ENCODE results near the gene GMPR.

The GMPR gene

GRCh38 chr6:16301511-16301910, 63.1 kb downstream of the GMPR start:
- Histone ChIP-seq H3K36me3 (ENCODE audit: control insufficient read depth, insufficient read depth, low read length) (no peaks in the 10 kb centered on the region), H3K9me3 (ENCODE audit: control insufficient read depth, insufficient read depth, low read depth, low read length) (no peaks in the 10 kb centered on the region), H3K4me1 (ENCODE audit: control insufficient read depth, insufficient read depth, low read length) (peaks cover 29% of the 10 kb centered on the region), H3K27ac (ENCODE audit: low read depth, low read length) (no peak overlapping the region), H3K27me3 (ENCODE audit: control insufficient read depth, insufficient read depth, low read length) (no peaks in the 10 kb centered on the region), H3K9ac (ENCODE audit: low read length) (no peak overlapping the region), H3K4me3 (ENCODE audit: low read depth, low read length) (no peak overlapping the region)

- H3K9me3 ChIP-seq (ENCODE audit: control insufficient read depth, insufficient read depth, low read depth, low read length), result no peaks in the 10 kb centered on the region
- H3K27ac ChIP-seq (ENCODE audit: low read depth, low read length), result no peak overlapping the region
- H3K27me3 ChIP-seq (ENCODE audit: control insufficient read depth, insufficient read depth, low read length), result no peaks in the 10 kb centered on the region
- H3K4me3 ChIP-seq (ENCODE audit: low read depth, low read length), result peak overlapping the region; percentile 3; the same call in 1 of the 2 replicates
- H3K9ac ChIP-seq (ENCODE audit: low read length), result peak overlapping the region; percentile 17
- no peaks in the 10 kb centered on the region for H3K36me3 ChIP-seq (ENCODE audit: control insufficient read depth, insufficient read depth, low read length)
- H3K4me1 ChIP-seq (ENCODE audit: control insufficient read depth, insufficient read depth, low read length), result peaks cover 32% of the 10 kb centered on the region
Observed at GRCh38 chr6:16302721-16303552, 64.5 kb downstream of the GMPR start.

- Histone ChIP-seq H3K4me1 (ENCODE audit: control insufficient read depth, insufficient read depth, low read length) (peaks cover 32% of the 10 kb centered on the region), H3K9ac (ENCODE audit: low read length) (no peak overlapping the region), H3K36me3 (ENCODE audit: control insufficient read depth, insufficient read depth, low read length) (no peaks in the 10 kb centered on the region), H3K27me3 (ENCODE audit: control insufficient read depth, insufficient read depth, low read length) (no peaks in the 10 kb centered on the region), H3K9me3 (ENCODE audit: control insufficient read depth, insufficient read depth, low read depth, low read length) (no peaks in the 10 kb centered on the region), H3K4me3 (ENCODE audit: low read depth, low read length) (no peak overlapping the region), H3K27ac (ENCODE audit: low read depth, low read length) (no peak overlapping the region)
Observed at GRCh38 chr6:16305246-16305725, 66.9 kb downstream of the GMPR start.

- no peaks in the 10 kb centered on the region for H3K27me3 ChIP-seq (ENCODE audit: control insufficient read depth, insufficient read depth, low read length)
- H3K9me3 ChIP-seq (ENCODE audit: control insufficient read depth, insufficient read depth, low read depth, low read length), result no peaks in the 10 kb centered on the region
- no peak overlapping the region for H3K4me3 ChIP-seq (ENCODE audit: low read depth, low read length)
- no peaks in the 10 kb centered on the region for H3K36me3 ChIP-seq (ENCODE audit: control insufficient read depth, insufficient read depth, low read length)
- H3K9ac ChIP-seq (ENCODE audit: low read length), result no peak overlapping the region
- H3K4me1 ChIP-seq (ENCODE audit: control insufficient read depth, insufficient read depth, low read length), result peaks cover 32% of the 10 kb centered on the region
- no peak overlapping the region for H3K27ac ChIP-seq (ENCODE audit: low read depth, low read length)
Observed at GRCh38 chr6:16305788-16306187, 67.4 kb downstream of the GMPR start.

GRCh38 chr6:16306334-16306733, 67.9 kb downstream of the GMPR start:
- Histone ChIP-seq H3K36me3 (ENCODE audit: control insufficient read depth, insufficient read depth, low read length) (no peaks in the 10 kb centered on the region), H3K4me3 (ENCODE audit: low read depth, low read length) (no peak overlapping the region), H3K27me3 (ENCODE audit: control insufficient read depth, insufficient read depth, low read length) (no peaks in the 10 kb centered on the region), H3K9ac (ENCODE audit: low read length) (no peak overlapping the region), H3K9me3 (ENCODE audit: control insufficient read depth, insufficient read depth, low read depth, low read length) (no peaks in the 10 kb centered on the region), H3K4me1 (ENCODE audit: control insufficient read depth, insufficient read depth, low read length) (peaks cover 32% of the 10 kb centered on the region), H3K27ac (ENCODE audit: low read depth, low read length) (no peak overlapping the region)

GRCh38 chr6:16311763-16312162, 73.4 kb downstream of the GMPR start:
- H3K4me1 ChIP-seq (ENCODE audit: control insufficient read depth, insufficient read depth, low read length), result peaks cover under 1% of the 10 kb centered on the region; the same call in 1 of the 2 replicates
- H3K27ac ChIP-seq (ENCODE audit: low read depth, low read length), result no peak overlapping the region
- no peaks in the 10 kb centered on the region for H3K36me3 ChIP-seq (ENCODE audit: control insufficient read depth, insufficient read depth, low read length)
- H3K9me3 ChIP-seq (ENCODE audit: control insufficient read depth, insufficient read depth, low read depth, low read length), result no peaks in the 10 kb centered on the region
- no peak overlapping the region for H3K9ac ChIP-seq (ENCODE audit: low read length)
- H3K4me3 ChIP-seq (ENCODE audit: low read depth, low read length), result no peak overlapping the region
- no peaks in the 10 kb centered on the region for H3K27me3 ChIP-seq (ENCODE audit: control insufficient read depth, insufficient read depth, low read length)

GRCh38 chr6:16313732-16314131, 75.3 kb downstream of the GMPR start:
- no peak overlapping the region for H3K27ac ChIP-seq (ENCODE audit: low read depth, low read length)
- H3K36me3 ChIP-seq (ENCODE audit: control insufficient read depth, insufficient read depth, low read length), result no peaks in the 10 kb centered on the region
- H3K9me3 ChIP-seq (ENCODE audit: control insufficient read depth, insufficient read depth, low read depth, low read length), result no peaks in the 10 kb centered on the region
- H3K9ac ChIP-seq (ENCODE audit: low read length), result no peak overlapping the region
- H3K27me3 ChIP-seq (ENCODE audit: control insufficient read depth, insufficient read depth, low read length), result no peaks in the 10 kb centered on the region
- no peak overlapping the region for H3K4me3 ChIP-seq (ENCODE audit: low read depth, low read length)
- H3K4me1 ChIP-seq (ENCODE audit: control insufficient read depth, insufficient read depth, low read length), result peaks cover 4% of the 10 kb centered on the region; the same call in 1 of the 2 replicates

- Histone ChIP-seq H3K4me1 (ENCODE audit: control insufficient read depth, insufficient read depth, low read length) (peaks cover 4% of the 10 kb centered on the region; the same call in 1 of the 2 replicates), H3K36me3 (ENCODE audit: control insufficient read depth, insufficient read depth, low read length) (no peaks in the 10 kb centered on the region), H3K27me3 (ENCODE audit: control insufficient read depth, insufficient read depth, low read length) (no peaks in the 10 kb centered on the region), H3K27ac (ENCODE audit: low read depth, low read length) (no peak overlapping the region), H3K9me3 (ENCODE audit: control insufficient read depth, insufficient read depth, low read depth, low read length) (no peaks in the 10 kb centered on the region), H3K9ac (ENCODE audit: low read length) (no peak overlapping the region), H3K4me3 (ENCODE audit: low read depth, low read length) (no peak overlapping the region)
Observed at GRCh38 chr6:16314296-16314695, 75.9 kb downstream of the GMPR start.

- Histone ChIP-seq H3K9ac (ENCODE audit: low read length) (no peak overlapping the region), H3K4me3 (ENCODE audit: low read depth, low read length) (no peak overlapping the region), H3K27ac (ENCODE audit: low read depth, low read length) (no peak overlapping the region), H3K4me1 (ENCODE audit: control insufficient read depth, insufficient read depth, low read length) (peaks cover 23% of the 10 kb centered on the region), H3K36me3 (ENCODE audit: control insufficient read depth, insufficient read depth, low read length) (no peaks in the 10 kb centered on the region), H3K27me3 (ENCODE audit: control insufficient read depth, insufficient read depth, low read length) (no peaks in the 10 kb centered on the region), H3K9me3 (ENCODE audit: control insufficient read depth, insufficient read depth, low read depth, low read length) (no peaks in the 10 kb centered on the region)
Observed at GRCh38 chr6:16316741-16317251, 78.4 kb downstream of the GMPR start.

- Histone ChIP-seq H3K9me3 (ENCODE audit: control insufficient read depth, insufficient read depth, low read depth, low read length) (no peaks in the 10 kb centered on the region), H3K27ac (ENCODE audit: low read depth, low read length) (no peak overlapping the region), H3K9ac (ENCODE audit: low read length) (no peak overlapping the region), H3K4me1 (ENCODE audit: control insufficient read depth, insufficient read depth, low read length) (peaks cover 37% of the 10 kb centered on the region), H3K36me3 (ENCODE audit: control insufficient read depth, insufficient read depth, low read length) (no peaks in the 10 kb centered on the region), H3K4me3 (ENCODE audit: low read depth, low read length) (no peak overlapping the region), H3K27me3 (ENCODE audit: control insufficient read depth, insufficient read depth, low read length) (no peaks in the 10 kb centered on the region)
Observed at GRCh38 chr6:16318538-16318937, 80.2 kb downstream of the GMPR start.

GRCh38 chr6:16318953-16319720, 80.8 kb downstream of the GMPR start:
- H3K9ac ChIP-seq (ENCODE audit: low read length), result no peak overlapping the region
- no peaks in the 10 kb centered on the region for H3K36me3 ChIP-seq (ENCODE audit: control insufficient read depth, insufficient read depth, low read length)
- H3K27me3 ChIP-seq (ENCODE audit: control insufficient read depth, insufficient read depth, low read length), result no peaks in the 10 kb centered on the region
- peaks cover 43% of the 10 kb centered on the region for H3K4me1 ChIP-seq (ENCODE audit: control insufficient read depth, insufficient read depth, low read length)
- H3K4me3 ChIP-seq (ENCODE audit: low read depth, low read length), result no peak overlapping the region
- H3K9me3 ChIP-seq (ENCODE audit: control insufficient read depth, insufficient read depth, low read depth, low read length), result no peaks in the 10 kb centered on the region
- H3K27ac ChIP-seq (ENCODE audit: low read depth, low read length), result no peak overlapping the region
